SH-SY5Y (cell line): ENCODE measurements around the gene KLHL13.

Experiments
- GATA2 ChIP-seq: IDR thresholded peaks from 2 replicates; pipeline ENCODE4 v1.6.1; 2011; ENCODE audit warnings: mild to moderate bottlenecking, low read depth, low read length
- GATA3 ChIP-seq: IDR thresholded peaks from 2 replicates; pipeline ENCODE4 v1.6.1; 2011; ENCODE audit warnings: low read depth, mild to moderate bottlenecking, low read length, moderate library complexity

Gene KLHL13

DNA sequence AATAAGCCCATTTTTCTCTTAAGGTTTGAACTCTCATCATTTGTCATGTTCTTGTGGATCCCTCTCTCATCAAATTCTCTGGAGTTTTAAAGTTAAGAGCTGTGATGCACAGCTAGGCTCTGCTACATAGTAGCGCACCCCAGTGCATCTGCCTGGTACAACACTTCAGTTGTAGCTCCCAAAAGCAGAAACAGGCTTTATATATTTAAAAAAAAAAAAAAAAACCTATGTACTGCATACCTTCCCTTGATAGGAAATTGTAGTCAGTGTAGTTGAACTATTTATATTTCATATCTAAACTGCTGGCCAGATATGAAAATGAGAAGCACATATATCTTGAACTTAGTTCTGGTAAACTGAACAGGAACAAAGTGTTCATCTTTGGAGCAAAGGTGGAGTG, 131.4 kb downstream of the KLHL13 start:
- TF ChIP-seq GATA3 = no peak
- TF ChIP-seq GATA2 = no peak

DNA sequence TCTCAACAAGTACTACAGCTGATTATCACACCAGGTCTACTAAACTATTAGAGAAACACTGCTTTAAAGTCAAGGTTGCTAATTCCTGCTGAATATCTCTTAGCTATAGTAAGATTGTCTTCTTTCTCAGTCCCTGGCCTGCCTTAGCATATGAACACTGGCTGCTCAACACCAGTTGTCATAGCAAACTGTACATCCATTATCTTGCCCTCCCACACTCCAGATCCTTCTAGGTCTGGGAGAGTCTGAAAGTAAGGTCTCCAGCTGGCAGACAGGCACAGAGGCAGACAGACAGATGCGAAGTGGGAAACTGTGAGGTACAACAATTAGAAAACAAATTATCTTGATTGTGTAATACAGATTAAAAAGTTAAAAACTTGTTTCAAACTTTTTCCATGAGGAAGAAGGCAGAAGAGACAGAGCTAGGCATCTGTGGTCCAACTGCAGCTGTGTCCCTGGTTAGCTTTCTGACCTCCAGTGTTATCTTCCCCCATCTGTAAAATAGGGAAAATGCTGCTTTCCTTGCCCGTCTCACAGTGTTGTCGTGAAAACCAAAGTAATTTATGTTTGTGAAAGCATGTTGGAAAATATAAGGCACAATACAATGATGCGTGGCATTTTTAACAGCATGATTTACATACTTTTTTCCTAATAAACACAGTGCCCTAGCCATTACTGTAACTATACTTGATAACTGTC, 133.8 kb downstream of the KLHL13 start:
- peak; percentile 77 for TF ChIP-seq GATA2
- peak; percentile 42; the same call in 1 of the 2 replicates for TF ChIP-seq GATA3

DNA sequence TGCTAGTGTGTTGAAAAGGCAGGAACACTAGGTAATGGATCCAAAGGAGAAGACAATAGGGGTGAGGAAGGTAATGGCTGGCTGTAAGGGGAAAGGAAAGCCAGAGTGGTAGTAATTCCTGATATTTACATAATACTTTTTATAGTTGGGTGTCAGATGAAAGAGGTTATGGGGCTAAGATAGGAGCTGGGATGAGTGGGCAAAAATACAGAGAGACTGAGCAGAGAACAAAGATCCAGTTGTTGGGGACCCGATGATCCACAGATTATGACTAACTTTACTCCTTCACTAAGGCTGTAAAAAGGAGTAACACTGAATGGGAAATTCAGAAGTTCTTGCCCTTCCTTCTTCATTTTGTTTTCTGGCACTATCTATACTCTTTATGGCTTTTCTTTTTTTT, 138.2 kb downstream of the KLHL13 start:
- TF ChIP-seq GATA3 (no peak), GATA2 (no peak)

DNA sequence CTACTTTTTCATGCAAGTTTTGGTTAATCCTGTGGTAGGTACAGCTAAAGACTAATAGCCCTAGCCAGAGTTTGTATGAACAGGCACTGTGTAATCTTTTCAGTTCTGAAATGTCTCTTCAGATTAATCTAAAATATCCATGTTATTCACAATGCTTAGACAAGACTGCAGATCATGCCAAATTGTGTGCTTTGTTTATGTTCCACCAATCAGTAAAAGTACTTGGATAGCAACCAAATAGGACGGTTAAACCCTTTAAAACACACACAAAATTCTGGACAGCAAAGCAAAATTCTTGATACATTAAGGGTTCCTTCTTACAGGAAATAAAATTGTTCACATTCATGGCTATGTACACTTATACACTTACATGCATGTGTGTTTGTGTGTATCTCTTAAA, 139.1 kb downstream of the KLHL13 start:
- TF ChIP-seq GATA3 (no peak), GATA2 (no peak)

DNA sequence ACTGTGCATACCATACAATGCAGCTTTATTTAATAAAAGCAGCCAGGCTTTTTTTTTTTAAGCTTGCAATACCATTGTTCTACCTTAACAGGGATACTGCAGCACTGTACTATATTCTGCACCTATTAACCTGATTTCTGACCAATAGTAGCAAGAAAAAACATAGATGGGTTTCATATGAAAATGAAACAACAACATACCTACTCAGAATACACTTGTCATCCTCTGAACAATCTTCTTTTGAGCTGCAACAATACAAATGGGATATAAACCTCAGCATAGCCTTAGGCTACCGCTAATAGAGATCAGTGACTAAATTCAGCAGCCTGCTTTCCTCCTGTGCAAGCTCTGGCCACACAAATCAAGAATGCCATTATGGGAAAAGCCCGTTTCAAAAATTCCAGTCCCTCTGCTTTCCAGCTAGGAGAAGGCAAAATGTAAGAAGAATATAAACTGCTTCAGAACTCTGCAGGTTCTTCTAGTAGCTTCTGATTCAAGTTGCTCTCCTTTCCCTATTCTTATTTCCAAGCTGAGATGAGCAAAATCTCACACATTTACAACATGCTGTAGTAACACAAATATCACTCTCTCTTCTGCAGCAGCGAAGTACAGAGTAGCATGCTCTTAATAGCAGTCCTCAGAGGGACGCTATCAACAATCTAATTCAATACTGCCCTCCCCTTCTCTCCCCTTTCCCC, 143.4 kb downstream of the KLHL13 start:
- TF ChIP-seq GATA3 = no peak
- TF ChIP-seq GATA2 = no peak

DNA sequence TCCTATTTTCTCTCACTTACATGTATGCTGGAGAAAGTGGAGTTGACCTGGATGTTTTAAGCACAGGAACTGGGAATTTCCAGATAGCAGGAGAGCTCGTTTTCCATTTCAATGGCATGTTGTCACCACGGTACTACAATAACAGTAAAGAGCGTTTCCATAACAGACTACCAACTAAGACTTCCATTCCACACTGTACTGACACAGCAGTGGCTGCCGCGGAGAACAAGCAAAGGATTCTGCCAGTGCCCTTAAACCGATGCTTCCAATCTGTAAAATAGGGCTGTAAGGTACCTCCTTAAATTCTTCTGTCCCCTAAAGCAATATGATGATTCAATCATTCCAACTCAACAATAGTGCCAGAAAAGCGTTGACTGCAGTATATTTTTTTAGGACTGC, 143.9 kb downstream of the KLHL13 start:
- no peak for TF ChIP-seq GATA3
- no peak for TF ChIP-seq GATA2

DNA sequence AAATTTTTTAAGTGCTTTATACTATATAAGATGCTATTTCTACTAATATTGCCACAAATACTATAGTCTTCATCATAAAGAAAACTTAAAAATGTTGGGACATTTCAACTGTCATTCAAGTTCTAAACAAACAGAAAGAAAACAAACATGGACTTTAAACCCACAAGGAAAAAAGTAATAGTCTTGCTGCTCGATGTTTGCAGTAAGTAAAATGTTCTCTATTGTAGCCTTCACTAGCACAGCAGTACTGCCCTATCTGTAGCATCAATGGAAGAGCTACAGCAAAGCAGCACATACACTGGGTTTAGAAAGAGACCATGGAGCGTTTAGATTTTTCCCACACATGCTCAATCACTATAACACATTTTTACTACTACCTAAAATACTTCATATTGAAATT, 146.8 kb downstream of the KLHL13 start:
- TF ChIP-seq GATA2 (no peak; the same call in 1 of the 2 replicates), GATA3 (no peak)

DNA sequence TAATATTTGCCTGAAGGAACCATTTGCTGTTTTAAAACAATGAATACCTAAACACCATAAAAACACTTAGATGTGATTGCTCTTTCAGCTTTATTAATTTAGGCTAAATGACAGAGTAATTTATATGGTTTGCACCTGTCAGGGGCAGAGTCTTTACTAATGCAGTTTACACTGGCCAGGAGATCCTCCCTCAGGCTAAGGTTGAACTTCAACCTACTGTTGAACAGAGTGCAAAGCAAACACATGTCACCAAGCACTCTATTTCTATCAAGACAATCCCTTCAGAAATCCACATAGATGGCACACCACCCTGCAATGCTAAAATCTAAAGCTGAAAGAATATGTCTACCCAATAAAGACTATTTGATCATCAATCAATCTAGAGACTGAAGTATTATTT, 147.3 kb downstream of the KLHL13 start:
- TF ChIP-seq GATA3 (no peak), GATA2 (no peak)

DNA sequence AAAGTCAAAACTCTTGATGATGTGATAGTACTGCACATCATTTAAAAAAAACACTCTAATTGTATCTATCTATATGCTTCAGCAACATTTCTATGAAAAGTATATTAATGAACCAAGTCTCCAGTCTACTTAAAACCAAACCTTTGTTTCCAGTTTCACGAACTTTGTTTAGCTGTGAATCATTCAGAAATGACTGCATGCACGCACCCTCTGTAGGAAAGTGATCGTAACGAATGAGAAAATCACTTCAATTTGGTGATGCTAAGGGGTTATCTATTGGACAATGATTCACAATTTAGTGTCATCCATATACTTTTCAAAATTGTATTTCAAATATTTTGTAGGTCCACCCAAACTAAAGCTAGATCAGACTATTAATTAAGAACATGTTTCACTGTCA, 157.6 kb downstream of the KLHL13 start:
- no peak for TF ChIP-seq GATA3
- TF ChIP-seq GATA2 = no peak

DNA sequence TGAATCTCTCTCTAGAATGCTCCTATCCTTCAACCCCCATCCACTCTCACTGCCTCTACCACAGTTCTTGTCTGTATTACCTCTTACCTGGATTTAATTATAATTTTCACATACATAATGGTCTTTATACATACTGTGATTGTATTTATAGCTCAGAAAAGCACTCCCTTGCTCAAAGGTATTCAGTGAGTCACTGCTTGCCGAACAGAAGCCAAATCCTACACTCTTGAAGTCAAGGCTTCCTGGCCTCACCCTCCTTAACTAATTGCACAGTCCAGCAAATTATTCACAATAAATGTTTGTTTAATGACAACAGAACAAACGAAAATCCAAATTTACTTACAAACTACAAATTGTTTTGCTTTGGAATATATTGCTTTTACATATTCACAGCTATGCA, 159.5 kb downstream of the KLHL13 start:
- TF ChIP-seq GATA2 = no peak

DNA sequence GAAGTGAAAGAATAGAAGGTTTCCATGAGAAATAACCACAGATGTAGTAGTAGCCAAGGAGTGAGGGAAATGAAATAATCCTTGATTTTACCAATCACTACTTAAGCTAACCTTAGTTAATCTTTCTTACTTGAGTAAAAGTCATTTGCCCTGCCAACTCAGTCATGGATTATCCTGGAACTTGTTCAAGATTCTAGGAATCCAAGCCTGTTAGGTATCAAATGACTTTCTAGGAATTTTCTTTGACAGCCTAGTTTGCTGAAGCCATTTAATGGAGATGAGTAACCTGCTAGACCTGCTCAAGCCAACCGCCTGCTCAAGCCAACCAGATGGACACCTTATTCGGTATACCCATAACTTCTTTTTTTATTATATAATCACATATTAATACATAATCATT, 180.5 kb downstream of the KLHL13 start:
- TF ChIP-seq GATA3 (no peak), GATA2 (no peak)

DNA sequence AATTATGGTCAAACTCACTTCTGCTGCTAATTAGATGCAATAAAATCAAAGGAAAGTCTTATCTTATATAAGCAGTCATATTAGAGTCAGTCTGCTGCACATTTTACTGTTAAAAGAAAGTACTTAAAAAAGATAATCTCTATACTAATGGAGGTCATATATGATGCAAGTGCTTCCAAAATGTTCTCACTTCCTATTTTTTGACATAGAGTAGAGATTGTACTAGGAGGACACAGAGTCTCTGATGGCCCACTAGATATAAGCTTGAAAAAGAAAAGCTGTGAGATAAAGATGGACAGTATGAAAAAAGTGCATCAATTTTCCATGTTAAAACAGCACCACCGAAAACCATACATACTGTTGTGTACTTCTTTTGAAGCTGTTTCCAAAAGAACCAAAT, 196.9 kb downstream of the KLHL13 start:
- TF ChIP-seq GATA3 (no peak), GATA2 (no peak)

DNA sequence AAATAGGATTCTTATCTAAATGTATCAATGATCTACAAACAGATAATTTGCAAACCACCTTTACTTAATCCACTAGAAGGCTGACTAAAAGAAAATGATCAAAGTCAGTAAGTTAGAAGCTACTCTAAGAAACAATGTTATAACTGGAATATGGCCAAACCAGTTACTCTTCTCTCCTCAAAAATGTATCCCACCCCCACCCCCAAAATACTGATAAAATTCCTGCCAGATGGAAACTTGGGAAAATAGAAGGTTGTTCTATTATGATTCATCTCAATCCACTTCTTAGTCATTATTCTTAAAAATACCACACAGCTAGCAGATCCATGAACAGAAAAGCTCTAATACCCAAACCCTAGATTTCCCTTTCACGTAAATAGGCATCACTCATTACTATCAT, 206.4 kb downstream of the KLHL13 start:
- TF ChIP-seq GATA2 (no peak), GATA3 (no peak)

DNA sequence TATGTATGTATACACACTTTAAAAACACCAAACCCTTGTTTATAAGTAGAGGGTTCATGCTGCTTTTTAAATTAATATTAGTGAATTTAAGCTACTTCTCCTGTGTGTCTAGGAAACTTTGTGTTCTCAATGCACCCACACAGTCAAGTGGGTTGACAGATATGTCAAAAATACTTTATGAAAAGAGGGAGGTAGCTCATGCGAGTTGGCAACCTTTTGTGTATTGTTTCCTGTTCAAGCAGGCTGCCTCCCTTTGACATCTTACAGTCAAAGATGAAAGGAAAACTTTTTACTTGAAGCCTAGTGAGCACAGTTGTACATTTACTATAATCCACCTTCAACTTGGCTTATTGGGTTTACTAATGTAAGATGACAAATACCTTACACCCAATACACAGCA, 218.4 kb downstream of the KLHL13 start:
- no peak for TF ChIP-seq GATA2
- TF ChIP-seq GATA3 = no peak

DNA sequence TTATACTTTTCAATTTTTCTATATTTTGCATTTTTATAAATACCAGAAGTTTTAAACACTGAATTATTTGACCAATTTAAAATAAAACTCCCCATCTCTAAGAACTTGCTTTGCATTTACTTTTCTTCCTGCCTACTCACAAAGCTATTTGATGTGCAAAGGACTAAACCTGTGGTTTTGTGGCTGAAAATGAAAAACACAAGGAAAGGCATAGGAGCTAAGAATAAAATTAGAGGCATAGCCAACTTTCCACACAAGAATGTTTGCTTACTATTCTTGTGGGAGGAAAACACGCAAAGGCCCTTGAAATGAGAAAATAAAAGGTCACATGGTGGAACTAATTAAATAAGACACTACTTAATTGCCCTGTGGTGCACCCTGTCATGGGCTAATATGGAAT, 221.2 kb downstream of the KLHL13 start:
- TF ChIP-seq GATA2 (no peak), GATA3 (no peak)
